H1 (cell line): Measurements from ENCODE around the gene ZNF263. TPM values are rescaled to one million over a fixed set of nuclear protein-coding genes. Genes with fewer than 3 reads are reported as not detected.

Experiments
- CTCF ChIA-PET: fragments of 300-600 bp; sonication (Branson Sonifier 250); formaldehyde crosslinking; loops from one replicate; lab custom pipeline; 2021; ENCODE audit not compliant: partially characterized antibody; lab: Charles Lee
- POLR2A ChIA-PET: fragments of 300-600 bp; sonication (Branson Sonifier 250); formaldehyde crosslinking; loops from one replicate; lab custom pipeline; 2021; ENCODE audit warnings: inconsistent platforms; ENCODE audit not compliant: partially characterized antibody; lab: Charles Lee
- DNase-seq, 2 experiments: peaks; one replicate each; pipeline versions ENCODE4 v3.0.0 to v3.0.0-alpha.2; 2010 to 2022; ENCODE audit warnings: low spot score in 2 of 2, low read depth in 1 of 2, mixed read lengths in 1 of 2
- FAIRE-seq: peaks from 2 replicates; lab custom pipeline; 2011; peaks lifted over from hg19 to GRCh38; lab: Jason Lieb, UNC
- H2AFZ ChIP-seq: 2 replicates; pipeline ENCODE4 v1.8.1; 2012; ENCODE audit warnings: low read length, inconsistent platforms
- H2AK5ac ChIP-seq: 2 replicates; pipeline ENCODE4 v1.6.1; 2013; ENCODE audit warnings: low read depth, low read length
- H2BK120ac ChIP-seq: replicated peaks from 2 replicates; pipeline ENCODE3; 2013; ENCODE audit warnings: low read depth, low read length, inconsistent platforms
- H2BK12ac ChIP-seq: 2 replicates; pipeline ENCODE4 v1.6.1; 2013; ENCODE audit warnings: low read depth, low read length
- H2BK15ac ChIP-seq: 2 replicates; pipeline ENCODE4 v1.6.1; 2013; ENCODE audit warnings: low read length
- H2BK20ac ChIP-seq: 2 replicates; pipeline ENCODE4 v1.6.1; 2013; ENCODE audit warnings: low read length
- H2BK5ac ChIP-seq: 2 replicates; pipeline ENCODE4 v1.6.1; 2013; ENCODE audit warnings: low read depth, low read length
- H3K14ac ChIP-seq: 2 replicates; pipeline ENCODE4 v1.6.1; 2013; ENCODE audit warnings: inconsistent platforms; ENCODE audit not compliant: insufficient read length
- H3K18ac ChIP-seq: 2 replicates; pipeline ENCODE4 v1.6.1; 2013; ENCODE audit warnings: low read length; ENCODE audit errors: extremely low read depth
- H3K23ac ChIP-seq: 2 replicates; pipeline ENCODE4 v1.6.1; 2013; ENCODE audit warnings: inconsistent platforms; ENCODE audit not compliant: insufficient read length
- H3K23me2 ChIP-seq: 2 replicates; pipeline ENCODE4 v1.6.1; 2013; ENCODE audit warnings: low read depth, low read length
- H3K27ac ChIP-seq: 2 replicates; pipeline ENCODE4 v1.6.1; 2011; ENCODE audit warnings: low read depth, low read length, inconsistent platforms
- H3K27me3 ChIP-seq, 4 experiments: replicated peaks in 1 of 4; 1 replicate in 1 of 4; 2 replicates in 3 of 4; pipeline versions ENCODE4 v1.6.1 to v1.8.1; 2011 to 2013; ENCODE audit warnings: low read length in 3 of 4, mild to moderate bottlenecking in 3 of 4, inconsistent platforms in 2 of 4, mixed read lengths in 2 of 4, moderate library complexity in 1 of 4; ENCODE audit not compliant: control insufficient read depth in 3 of 4, insufficient read depth in 3 of 4; ENCODE audit errors: extremely low read depth in 1 of 4
- H3K36me3 ChIP-seq, 4 experiments: 2 replicates each; pipeline versions ENCODE4 v1.6.1 to v1.8.1; 2011 to 2013; ENCODE audit warnings: mild to moderate bottlenecking in 4 of 4, low read length in 3 of 4, moderate library complexity in 2 of 4, control low read depth in 1 of 4, inconsistent platforms in 1 of 4; ENCODE audit not compliant: insufficient read depth in 4 of 4, control insufficient read depth in 2 of 4
- H3K4ac ChIP-seq: replicated peaks from 2 replicates; pipeline ENCODE3; 2013; ENCODE audit warnings: low read length, low read depth, mixed read lengths, inconsistent platforms; ENCODE audit not compliant: insufficient read length
- H3K4me1 ChIP-seq, 4 experiments: replicated peaks in 1 of 4; 1 replicate in 1 of 4; 2 replicates in 3 of 4; pipeline versions ENCODE4 v1.6.1 to v1.8.1; 2011 to 2013; ENCODE audit warnings: low read length in 3 of 4, inconsistent platforms in 2 of 4, mixed read lengths in 1 of 4; ENCODE audit not compliant: insufficient read depth in 4 of 4, control insufficient read depth in 3 of 4
- H3K4me2 ChIP-seq, 2 experiments: 2 replicates each; pipeline versions ENCODE4 v1.6.1 to v1.8.1; 2011 to 2013; ENCODE audit warnings: low read depth in 2 of 2, low read length in 2 of 2, control low read depth in 1 of 2, inconsistent platforms in 1 of 2, mild to moderate bottlenecking in 1 of 2; ENCODE audit not compliant: insufficient read depth in 1 of 2
- H3K4me3 ChIP-seq, 4 experiments: fragments of 200-600, 300-600 bp in 1 of 4; sonication (generic), shearing (Covaris generic), sonication (Bioruptor Twin) in 1 of 4; 2 replicates each; pipeline versions ENCODE4 v1.5.1 to v1.8.1; 2011 to 2016; ENCODE audit warnings: low read length in 4 of 4, low read depth in 3 of 4, control low read depth in 2 of 4, inconsistent platforms in 2 of 4, mild to moderate bottlenecking in 2 of 4, mixed read lengths in 1 of 4, moderate library complexity in 1 of 4; ENCODE audit not compliant: insufficient read depth in 2 of 4; ENCODE audit errors: extremely low read depth in 1 of 4
- H3K56ac ChIP-seq: replicated peaks from 2 replicates; pipeline ENCODE3; 2013; ENCODE audit warnings: low read depth, mild to moderate bottlenecking, mixed read lengths, low read length, inconsistent platforms; ENCODE audit not compliant: insufficient read length
- H3K79me1 ChIP-seq: 2 replicates; pipeline ENCODE4 v1.6.1; 2013; ENCODE audit warnings: low read depth, low read length, control low read depth
- H3K79me2 ChIP-seq, 2 experiments: 2 replicates each; pipeline versions ENCODE4 v1.6.1 to v1.8.1; 2012 to 2013; ENCODE audit warnings: low read length in 2 of 2, mild to moderate bottlenecking in 2 of 2, inconsistent platforms in 1 of 2; ENCODE audit not compliant: insufficient read depth in 2 of 2, control insufficient read depth in 1 of 2
- H3K9ac ChIP-seq, 4 experiments: replicated peaks in 1 of 4; 1 replicate in 1 of 4; 2 replicates in 3 of 4; pipeline versions ENCODE4 v1.6.1 to v1.8.1; 2011 to 2013; ENCODE audit warnings: low read depth in 3 of 4, low read length in 3 of 4, control low read depth in 2 of 4, mild to moderate bottlenecking in 2 of 4, moderate library complexity in 2 of 4, inconsistent platforms in 1 of 4; ENCODE audit errors: extremely low read depth in 1 of 4
- H3K9me3 ChIP-seq, 2 experiments: 2 replicates each; pipeline versions ENCODE4 v1.6.1 to v1.8.1; 2012 to 2013; ENCODE audit warnings: mild to moderate bottlenecking in 2 of 2, moderate library complexity in 2 of 2, control low read depth in 1 of 2, inconsistent platforms in 1 of 2, low read depth in 1 of 2, low read length in 1 of 2, mixed read lengths in 1 of 2; ENCODE audit not compliant: insufficient read depth in 2 of 2
- H4K20me1 ChIP-seq, 2 experiments: replicated peaks in 1 of 2; 2 replicates each; pipeline versions ENCODE3 to v1.8.1; 2011 to 2013; ENCODE audit warnings: inconsistent platforms in 2 of 2, low read length in 2 of 2, mild to moderate bottlenecking in 1 of 2; ENCODE audit not compliant: insufficient read depth in 2 of 2, control insufficient read depth in 1 of 2
- H4K5ac ChIP-seq: 2 replicates; pipeline ENCODE4 v1.6.1; 2013; ENCODE audit warnings: low read length, low read depth, mixed read lengths, inconsistent platforms; ENCODE audit not compliant: insufficient read length
- H4K8ac ChIP-seq: 2 replicates; pipeline ENCODE4 v1.8.0; 2013; ENCODE audit warnings: mild to moderate bottlenecking, moderate library complexity, low read length, inconsistent platforms; ENCODE audit not compliant: insufficient read depth; ENCODE audit errors: extremely low read depth
- H4K91ac ChIP-seq: replicated peaks from 2 replicates; pipeline ENCODE3; 2013; ENCODE audit warnings: low read length, mixed read lengths, inconsistent platforms; ENCODE audit not compliant: insufficient read length
- CTCF ChIP-seq, 3 experiments: IDR thresholded peaks; 1 replicate in 2 of 3; 2 replicates in 1 of 3; pipeline versions ENCODE4 v1.5.1 to v1.6.1; 2011; ENCODE audit warnings: low read length in 3 of 3, mild to moderate bottlenecking in 3 of 3, inconsistent platforms in 2 of 3, low read depth in 1 of 3, moderate library complexity in 1 of 3; ENCODE audit not compliant: insufficient read depth in 1 of 3; ENCODE audit errors: control extremely low read depth in 1 of 3
- FOSL1 ChIP-seq: IDR thresholded peaks from 2 replicates; pipeline ENCODE4 v1.6.1; 2011; ENCODE audit warnings: mild to moderate bottlenecking, low read depth, low read length, moderate library complexity; ENCODE audit not compliant: insufficient read depth
- HDAC2 ChIP-seq, 2 experiments: fragments of 300-600 bp in 1 of 2; sonication (generic) in 1 of 2; IDR thresholded peaks; 2 replicates each; pipeline ENCODE4 v1.6.1; 2011 to 2012; ENCODE audit warnings: low read depth in 2 of 2, low read length in 2 of 2, mild to moderate bottlenecking in 2 of 2, moderate library complexity in 2 of 2, borderline replicate concordance in 1 of 2, inconsistent platforms in 1 of 2
- MAFK ChIP-seq: IDR thresholded peaks from 2 replicates; pipeline ENCODE4 v1.6.1; 2012; ENCODE audit warnings: low read depth, mild to moderate bottlenecking, improper control_type of control experiment, low read length
- MAX ChIP-seq: IDR thresholded peaks from 2 replicates; pipeline ENCODE4 v1.6.1; 2012; ENCODE audit warnings: inconsistent platforms
- NANOG ChIP-seq: IDR thresholded peaks from 2 replicates; pipeline ENCODE4 v1.6.1; 2011; ENCODE audit warnings: low read length, low read depth, mild to moderate bottlenecking, inconsistent platforms; ENCODE audit not compliant: insufficient read depth, poor library complexity, severe bottlenecking
- RBBP5 ChIP-seq: IDR thresholded peaks from 2 replicates; pipeline ENCODE4 v1.7.1; 2012; ENCODE audit warnings: low read depth, mild to moderate bottlenecking, inconsistent platforms, low read length, moderate library complexity, borderline replicate concordance
- SIRT6 ChIP-seq: IDR thresholded peaks from one replicate; pipeline ENCODE4 v1.7.1; 2012; ENCODE audit warnings: low read length, inconsistent platforms
- YY1 ChIP-seq: IDR thresholded peaks from 2 replicates; pipeline ENCODE4 v1.6.1; 2011; ENCODE audit warnings: low read depth, mild to moderate bottlenecking, low read length
- ZNF274 ChIP-seq: IDR thresholded peaks from 2 replicates; pipeline ENCODE4 v1.7.0; 2012; ENCODE audit warnings: low read length, borderline replicate concordance; ENCODE audit errors: extremely low read depth
- WGBS, 2 experiments: shearing (Covaris generic) in 1 of 2; methylation state at CpG; one replicate each; pipeline versions ENCODE4 v1.1.6 to v1.1.7; 2013 to 2015; ENCODE audit warnings: low lambda C conversion rate in 2 of 2, mixed read lengths in 2 of 2, inconsistent platforms in 1 of 2, low coverage in 1 of 2, missing lambda C conversion rate in 1 of 2; ENCODE audit not compliant: insufficient replicate concordance in 2 of 2, insufficient coverage in 1 of 2, insufficient read length in 1 of 2; ENCODE audit errors: extremely low coverage in 1 of 2, missing lambda C conversion rate in 1 of 2; 5-methylcytosine and 5-hydroxymethylcytosine counted together
- polyA plus RNA-seq, 7 experiments: library from polyadenylated mRNA; depleted of rRNA in 3 of 7; stranded (reverse) in 5 of 7; unstranded in 2 of 7; fragments of >200 nt in 5 of 7; fragments of 200-250 nt in 2 of 7; gene quantifications; 1 replicate in 5 of 7; 2 replicates in 1 of 7; 4 replicates in 1 of 7; pipeline versions ENCODE4 v1.2.1 to v1.2.3, GENCODE V29; 2011 to 2013; ENCODE audit warnings: missing spikeins in 2 of 7, mixed read lengths in 2 of 7
- total RNA-seq: library from RNA; stranded (reverse); fragmentation: NEBNext Ultra II Directional; extraction: Animal tissue kit (Norgen Biotek cat#: 25700); gene quantifications from 2 replicates; pipeline ENCODE4 v1.2.1, GENCODE V29; 2021

Gene ZNF263
- total and polyA plus RNA-seq, 2 of the 8 experiments (the other 6 are each of a cell fraction or from before 2014, with no cell fraction given): 9.2 to 26.7 TPM

GRCh38 chr16:3311496-3311895 is 28.2 kb downstream of the ZNF263 start:
- Histone ChIP-seq H4K5ac (no peak overlapping the region), H3K4ac (no peak overlapping the region), H3K18ac (no peak overlapping the region), H3K36me3 (peaks cover 19 to 95% (median 64%) of the 10 kb centered on the region in 4 experiments), H3K27ac (no peak overlapping the region), H3K79me2 (no peaks in the 10 kb centered on the region), H3K9me3 (peaks cover 79 to 88% of the 10 kb centered on the region in 2 experiments), H3K56ac (no peak overlapping the region), H3K27me3 (no peaks in the 10 kb centered on the region; a peak in 1 of 7 replicates), H2AFZ (no peak overlapping the region), H3K9ac (no peak overlapping the region), H2BK5ac (no peak overlapping the region), H3K4me3 (no peak overlapping the region), H2AK5ac (no peak overlapping the region), H2BK20ac (no peak overlapping the region), H2BK15ac (no peak overlapping the region), H3K4me1 (no peaks in the 10 kb centered on the region), H3K23me2 (no peaks in the 10 kb centered on the region), H3K4me2 (no peak overlapping the region), H4K8ac (no peak overlapping the region), H2BK12ac (no peak overlapping the region), H4K20me1 (no peaks in the 10 kb centered on the region), H3K14ac (no peak overlapping the region), H3K79me1 (no peaks in the 10 kb centered on the region; the same call in 1 of the 2 replicates), H4K91ac (no peak overlapping the region), H2BK120ac (no peak overlapping the region), H3K23ac (no peak overlapping the region)
- DNase-seq (no peak), FAIRE-seq (no peak)
- WGBS, 2 experiments: 84% methylated on average over 4 of the region's 4 CpGs; no CpG with 5 or more reads in 1 of the 2 experiments
- ChIA-PET POLR2A (interaction anchor here (1.2 kb wide), 1 partner anchor 13 kb away, joined by 3 read pairs; no protein-coding TSS in a partner anchor), CTCF (interaction anchor here (2.9 kb wide), 1 partner anchor 44 kb away, joined by 11 read pairs; no protein-coding TSS in a partner anchor)
- TF ChIP-seq SIRT6: no peak
- no peak for TF ChIP-seq YY1
- TF ChIP-seq MAX: no peak
- TF ChIP-seq FOSL1: no peak
- no peak for TF ChIP-seq MAFK
- no peak for TF ChIP-seq RBBP5
- TF ChIP-seq HDAC2 (IDR thresholded peaks at IDR 0.05; ENCODE audit: borderline replicate concordance in 1 of 2, low read depth in 2 of 2, low read length in 2 of 2): no peak
- TF ChIP-seq NANOG: no peak
- no peak for TF ChIP-seq CTCF (IDR thresholded peaks at IDR 0.05; ENCODE audit: control extremely low read depth in 1 of 3, insufficient read depth in 1 of 3, low read depth in 1 of 3, low read length in 3 of 3)
- no peak for TF ChIP-seq ZNF274
